ENCODE measurements around the gene MAPK8IP3.

The MAPK8IP3 gene

DNA sequence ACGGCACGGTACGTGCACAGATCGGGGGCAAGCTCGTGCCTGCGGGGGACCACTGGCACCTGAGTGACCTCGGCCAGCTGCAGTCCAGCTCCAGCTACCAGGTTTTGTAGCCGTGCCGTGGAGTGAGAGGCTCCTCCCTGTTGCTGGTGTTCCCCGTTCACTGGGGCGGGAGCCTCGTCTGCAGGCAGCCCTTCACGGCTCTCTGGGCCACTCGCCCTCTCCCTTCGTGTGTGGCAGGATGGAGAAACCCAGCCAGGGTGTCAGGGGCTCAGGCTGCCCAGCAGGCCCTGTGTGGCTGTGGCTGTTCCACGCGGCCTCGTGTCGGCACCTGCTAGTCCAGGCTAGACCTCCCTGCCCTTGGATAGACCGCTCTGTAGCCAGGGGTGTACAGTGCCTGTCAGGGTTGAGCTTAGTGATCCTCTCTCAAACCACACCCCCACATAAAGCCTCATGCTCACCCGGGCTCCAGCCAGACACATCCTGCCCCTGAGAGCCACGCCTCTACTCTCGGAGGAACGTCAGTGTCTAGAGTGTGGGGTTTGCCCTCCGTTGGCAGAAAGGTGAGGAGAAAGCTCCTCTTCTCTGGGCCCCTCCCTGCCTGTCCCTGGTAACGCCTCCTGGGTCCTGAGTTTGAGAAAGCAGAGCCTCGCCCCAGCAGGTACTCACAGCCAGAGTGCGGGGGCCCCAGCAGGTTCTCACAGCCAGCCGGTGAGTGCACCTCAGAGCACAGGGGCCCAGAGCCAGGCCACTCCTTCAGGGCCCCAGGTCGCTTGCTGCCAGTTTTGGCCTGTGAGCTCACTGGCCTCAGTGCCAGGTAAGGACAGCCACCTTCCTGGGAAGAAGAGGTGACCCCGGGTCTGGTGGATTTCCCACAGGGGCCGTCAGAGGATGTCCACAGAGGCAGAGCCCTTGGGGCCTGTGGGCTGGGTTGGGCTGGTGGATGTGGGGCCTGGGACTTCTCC lies 37.7 kb downstream of the MAPK8IP3 start:
- no peak overlapping the region for H3K27ac ChIP-seq

GRCh38 chr16:1744338-1744840 lies 38.4 kb downstream of the MAPK8IP3 start:
- TF ChIP-seq ZFX (IDR thresholded peaks at IDR 0.05; ENCODE audit: borderline replicate concordance) (no peak), CTCF (IDR thresholded peaks at IDR 0.05) (no peak)
- H3K27ac ChIP-seq = no peak overlapping the region

More for the DNA sequence above, 37.7 kb downstream of the MAPK8IP3 start:
- TF ChIP-seq CTCF (IDR thresholded peaks at IDR 0.05) (no peak), ZFX (IDR thresholded peaks at IDR 0.05; ENCODE audit: borderline replicate concordance) (no peak)

GRCh38 chr16:1745181-1745899 lies 39.3 kb downstream of the MAPK8IP3 start:
- no peak overlapping the region for H3K27ac ChIP-seq
- TF ChIP-seq ZFX (IDR thresholded peaks at IDR 0.05; ENCODE audit: borderline replicate concordance) (no peak), CTCF (IDR thresholded peaks at IDR 0.05) (no peak)

- H3K27ac ChIP-seq = no peak overlapping the region
- TF ChIP-seq ZFX (IDR thresholded peaks at IDR 0.05; ENCODE audit: borderline replicate concordance) = no peak
- no peak for TF ChIP-seq CTCF (IDR thresholded peaks at IDR 0.05)
Measured at GRCh38 chr16:1745900-1746692, 40.1 kb downstream of the MAPK8IP3 start.

DNA sequence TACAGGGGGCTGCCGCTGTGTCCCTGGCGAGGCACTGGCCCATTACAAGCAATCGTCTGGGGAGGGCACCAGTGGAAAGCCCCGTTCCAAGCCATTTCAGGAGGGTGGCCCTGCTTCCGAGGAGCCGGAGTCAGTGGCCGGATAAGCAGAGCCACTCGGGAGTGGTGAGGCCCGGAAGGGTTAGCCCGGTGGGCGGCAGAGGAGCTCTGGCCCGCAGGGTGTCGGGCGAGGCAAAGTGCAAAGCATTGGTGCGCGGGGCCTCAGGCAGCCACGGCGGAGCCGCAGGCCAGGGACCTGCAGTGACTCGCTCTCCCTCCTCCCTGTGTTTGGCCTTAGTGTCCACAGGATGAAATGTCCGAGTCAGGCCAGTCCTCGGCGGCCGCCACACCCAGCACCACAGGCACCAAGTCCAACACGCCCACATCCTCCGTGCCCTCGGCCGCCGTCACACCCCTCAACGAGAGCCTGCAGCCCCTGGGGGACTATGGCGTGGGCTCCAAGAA lies 40.7 kb downstream of the MAPK8IP3 start:
- no peak overlapping the region for H3K27ac ChIP-seq
- no peak for TF ChIP-seq ZFX (IDR thresholded peaks at IDR 0.05; ENCODE audit: borderline replicate concordance)
- no peak for TF ChIP-seq CTCF (IDR thresholded peaks at IDR 0.05)

DNA sequence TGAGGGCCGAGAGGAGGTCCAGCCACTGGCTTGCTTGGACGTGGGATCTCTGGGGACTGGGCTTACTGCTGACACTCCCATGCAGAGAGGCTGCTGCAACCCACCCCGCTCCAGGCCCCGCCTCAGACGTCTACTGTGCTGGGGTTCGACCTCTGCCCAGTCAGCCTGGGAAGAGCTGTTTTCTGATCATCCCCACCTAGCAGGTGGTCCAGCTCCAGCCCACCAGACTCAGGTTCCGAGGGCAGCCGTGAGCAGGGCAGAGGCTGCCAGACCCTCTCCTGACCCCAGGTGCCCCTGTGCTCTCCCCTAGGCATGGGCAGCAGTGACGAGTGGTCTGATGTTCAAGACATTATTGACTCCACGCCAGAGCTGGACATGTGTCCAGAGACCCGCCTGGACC lies 41.9 kb downstream of the MAPK8IP3 start:
- H3K27ac ChIP-seq = no peak overlapping the region
- TF ChIP-seq CTCF (IDR thresholded peaks at IDR 0.05) (no peak), ZFX (IDR thresholded peaks at IDR 0.05; ENCODE audit: borderline replicate concordance) (no peak)

Measured in 22Rv1 (cell line).